ENCODE results near the gene SDK1. TPM values are rescaled to one million over a fixed set of nuclear protein-coding genes. Genes with fewer than 3 reads are reported as not detected.
A peak's percentile ranks its signal among the peaks of the same experiment; 100 is the strongest.

Gene SDK1
- total and polyA plus RNA-seq, 2 of the 8 experiments (the other 6 are each of a cell fraction or from before 2014, with no cell fraction given): 3.3 to 7.2 TPM

DNA sequence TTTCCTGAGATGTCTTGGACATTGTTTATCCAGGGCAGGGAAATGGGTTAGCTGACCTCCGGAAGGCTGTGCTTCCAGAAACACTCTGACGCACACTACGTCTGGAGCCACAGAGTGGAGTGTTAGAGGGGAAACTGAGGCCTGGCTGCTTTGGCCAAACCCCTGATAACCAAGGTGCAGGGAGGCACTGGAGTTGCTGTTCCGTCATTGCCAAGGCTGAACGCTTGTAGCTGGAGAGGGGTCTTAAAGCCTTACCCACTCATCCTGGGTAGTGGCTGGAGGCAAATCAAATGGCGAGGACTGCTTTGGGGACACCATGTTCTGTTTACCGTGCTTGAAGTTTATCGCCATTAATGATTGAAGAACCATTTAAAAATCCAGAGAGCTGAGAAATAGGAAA is 776.9 kb downstream of the SDK1 start:
- Histone ChIP-seq H3K23me2 (ENCODE audit: low read depth, low read length) (no peaks in the 10 kb centered on the region), H3K4me3 (ENCODE audit: extremely low read depth in 1 of 4, insufficient read depth in 2 of 4, low read depth in 3 of 4, low read length in 4 of 4) (no peak overlapping the region), H3K9ac (replicated peaks in 1 of 4; ENCODE audit: extremely low read depth in 1 of 4, low read depth in 3 of 4, low read length in 3 of 4) (no peak overlapping the region), H3K79me1 (ENCODE audit: low read depth, low read length) (no peaks in the 10 kb centered on the region), H3K27me3 (replicated peaks in 1 of 4; ENCODE audit: control insufficient read depth in 3 of 4, extremely low read depth in 1 of 4, insufficient read depth in 3 of 4, low read length in 3 of 4) (no peaks in the 10 kb centered on the region), H2AK5ac (ENCODE audit: low read depth, low read length) (no peak overlapping the region), H3K18ac (ENCODE audit: extremely low read depth, low read length) (no peak overlapping the region), H2BK5ac (ENCODE audit: low read depth, low read length) (no peak overlapping the region), H3K4me1 (replicated peaks in 1 of 4; ENCODE audit: control insufficient read depth in 3 of 4, insufficient read depth in 4 of 4, low read length in 3 of 4) (no peaks in the 10 kb centered on the region; a peak in 1 of 7 replicates), H3K36me3 (ENCODE audit: control insufficient read depth in 2 of 4, insufficient read depth in 4 of 4, low read length in 3 of 4) (no peaks in the 10 kb centered on the region), H3K4me2 (ENCODE audit: insufficient read depth in 1 of 2, low read depth in 2 of 2, low read length in 2 of 2) (no peak overlapping the region), H2AFZ (ENCODE audit: low read length) (no peak overlapping the region), H4K5ac (ENCODE audit: insufficient read length, low read depth, low read length) (no peak overlapping the region), H3K9me3 (ENCODE audit: insufficient read depth in 2 of 2, low read depth in 1 of 2, low read length in 1 of 2) (no peaks in the 10 kb centered on the region; a peak in 1 of 4 replicates), H3K4ac (replicated peaks; ENCODE audit: insufficient read length, low read depth, low read length) (no peak overlapping the region), H3K56ac (replicated peaks; ENCODE audit: insufficient read length, low read depth, low read length) (no peak overlapping the region), H2BK12ac (ENCODE audit: low read depth, low read length) (no peak overlapping the region), H3K14ac (ENCODE audit: insufficient read length) (no peak overlapping the region), H4K91ac (replicated peaks; ENCODE audit: insufficient read length, low read length) (no peak overlapping the region), H2BK20ac (ENCODE audit: low read length) (no peak overlapping the region), H3K23ac (ENCODE audit: insufficient read length) (no peak overlapping the region), H3K79me2 (ENCODE audit: control insufficient read depth in 1 of 2, insufficient read depth in 2 of 2, low read length in 2 of 2) (no peaks in the 10 kb centered on the region), H2BK15ac (ENCODE audit: low read length) (0 out of 2 replicates have a peak overlapping the region, but pooled peaks have one; percentile 1), H4K20me1 (replicated peaks in 1 of 2; ENCODE audit: control insufficient read depth in 1 of 2, insufficient read depth in 2 of 2, low read length in 2 of 2) (no peaks in the 10 kb centered on the region), H2BK120ac (replicated peaks; ENCODE audit: low read depth, low read length) (no peak overlapping the region), H3K27ac (ENCODE audit: low read depth, low read length) (no peak overlapping the region), H4K8ac (ENCODE audit: extremely low read depth, insufficient read depth, low read length) (no peak overlapping the region)
- no peak for TF ChIP-seq CREB1 (IDR thresholded peaks at IDR 0.05)
- no peak for TF ChIP-seq POU5F1 (IDR thresholded peaks at IDR 0.05; ENCODE audit: low read depth, low read length)
- no peak for TF ChIP-seq SIX5 (IDR thresholded peaks at IDR 0.05; ENCODE audit: low read depth, low read length)
- TF ChIP-seq, protein P1, sequence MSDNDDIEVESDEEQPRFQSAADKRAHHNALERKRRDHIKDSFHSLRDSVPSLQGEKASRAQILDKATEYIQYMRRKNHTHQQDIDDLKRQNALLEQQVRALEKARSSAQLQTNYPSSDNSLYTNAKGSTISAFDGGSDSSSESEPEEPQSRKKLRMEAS (IDR thresholded peaks at IDR 0.05): no peak
- no peak for TF ChIP-seq TAF7 (optimal IDR thresholded peaks at IDR 0.05; ENCODE audit: borderline replicate concordance, low read depth, low read length)
- TF ChIP-seq MAFK (IDR thresholded peaks at IDR 0.05; ENCODE audit: low read depth, low read length): no peak
- TF ChIP-seq GABPA (IDR thresholded peaks at IDR 0.05; ENCODE audit: borderline replicate concordance, insufficient read depth, low read length): no peak
- TF ChIP-seq RAD21 (IDR thresholded peaks at IDR 0.05 in 1 of 2, conservative IDR thresholded peaks at IDR 0.05 in 1 of 2; ENCODE audit: low read depth in 2 of 2, low read length in 2 of 2): no peak
- TF ChIP-seq NANOG (IDR thresholded peaks at IDR 0.05; ENCODE audit: insufficient read depth, low read depth, low read length, poor library complexity, severe bottlenecking): no peak
- no peak for TF ChIP-seq PHF8 (conservative IDR thresholded peaks at IDR 0.05; ENCODE audit: low read depth, low read length)
- no peak for TF ChIP-seq CTBP2 (IDR thresholded peaks at IDR 0.05; ENCODE audit: borderline replicate concordance, insufficient read depth, insufficient read length, low read length)
- TF ChIP-seq SIN3A (conservative IDR thresholded peaks at IDR 0.05 in 1 of 2, IDR thresholded peaks at IDR 0.05 in 1 of 2; ENCODE audit: low read depth in 1 of 2, low read length in 2 of 2): no peak
- POLR2A ChIA-PET (ENCODE audit: partially characterized antibody): no interaction called here
- CTCF ChIA-PET (ENCODE audit: partially characterized antibody): interaction anchor here (0.8 kb wide), 1 partner anchor 83 kb away, joined by 3 read pairs; no protein-coding TSS in a partner anchor
- WGBS, 2 experiments (ENCODE audit: extremely low coverage in 1 of 2, insufficient coverage in 1 of 2, insufficient read length in 1 of 2, insufficient replicate concordance in 2 of 2, low coverage in 1 of 2, low lambda C conversion rate in 2 of 2, missing lambda C conversion rate in 1 of 2): 93% methylated on average over 8 of the region's 8 CpGs; no CpG with 5 or more reads in 1 of the 2 experiments
- DNase-seq (ENCODE audit: low read depth in 1 of 2, low spot score in 2 of 2) (peak in 1 of 2 experiments; percentile 8), FAIRE-seq (no peak)
